ENCODE measurements around the gene STBD1.
"Not testable (repeated sequence)": the region's sequence is repeated elsewhere in the genome, so short reads cannot be mapped to it uniquely, and the experiment has no call there.

The STBD1 gene

GRCh38 chr4:76277667-76278066 is 28.9 kb upstream of the STBD1 start:
- ATAC-seq (ENCODE audit: low read depth), result no peak
- no peak for DNase-seq (ENCODE audit: low spot score in 2 of 2)
- no peaks in the 10 kb centered on the region for H3K9me3 Mint-ChIP-seq
- H3K36me3 Mint-ChIP-seq, result no peaks in the 10 kb centered on the region
- no peaks in the 10 kb centered on the region for H3K4me1 Mint-ChIP-seq
- H3K27me3 Mint-ChIP-seq, result peaks cover 11% of the 10 kb centered on the region
- H3K4me3 Mint-ChIP-seq, result no peak overlapping the region
- H3K27ac Mint-ChIP-seq, result no peak overlapping the region

GRCh38 chr4:76278583-76278982 is 27.9 kb upstream of the STBD1 start:
- Mint-ChIP-seq H3K36me3 (no peaks in the 10 kb centered on the region), H3K27me3 (peaks cover 8% of the 10 kb centered on the region), H3K4me3 (no peak overlapping the region), H3K27ac (no peak overlapping the region), H3K4me1 (no peaks in the 10 kb centered on the region), H3K9me3 (no peaks in the 10 kb centered on the region)
- ATAC-seq (ENCODE audit: low read depth) (no peak), DNase-seq (ENCODE audit: low spot score in 2 of 2) (no peak)

GRCh38 chr4:76279462-76279861 is 27.1 kb upstream of the STBD1 start:
- Mint-ChIP-seq H3K9me3 (no peaks in the 10 kb centered on the region), H3K36me3 (no peaks in the 10 kb centered on the region), H3K27me3 (peaks cover 5% of the 10 kb centered on the region), H3K27ac (no peak overlapping the region), H3K4me1 (no peaks in the 10 kb centered on the region), H3K4me3 (no peak overlapping the region)
- ATAC-seq (ENCODE audit: low read depth), result no peak
- DNase-seq (ENCODE audit: low spot score in 2 of 2), result no peak

GRCh38 chr4:76280488-76281441 is 25.8 kb upstream of the STBD1 start:
- DNase-seq (ENCODE audit: low spot score in 2 of 2) (no peak), ATAC-seq (ENCODE audit: low read depth) (no peak)
- Mint-ChIP-seq H3K27me3 (peaks cover 4% of the 10 kb centered on the region), H3K27ac (no peak overlapping the region), H3K4me3 (no peak overlapping the region), H3K4me1 (no peaks in the 10 kb centered on the region), H3K36me3 (no peaks in the 10 kb centered on the region), H3K9me3 (no peaks in the 10 kb centered on the region)

GRCh38 chr4:76281594-76281993 is 24.9 kb upstream of the STBD1 start:
- not testable (repeated sequence) for H3K9me3 Mint-ChIP-seq; H3K4me3 Mint-ChIP-seq; H3K36me3 Mint-ChIP-seq; H3K4me1 Mint-ChIP-seq; H3K27ac Mint-ChIP-seq; ATAC-seq (ENCODE audit: low read depth); H3K27me3 Mint-ChIP-seq; DNase-seq (ENCODE audit: low spot score in 2 of 2)

GRCh38 chr4:76282941-76283689 is 23.4 kb upstream of the STBD1 start:
- peaks cover 2% of the 10 kb centered on the region for H3K9me3 Mint-ChIP-seq
- H3K27ac Mint-ChIP-seq, result no peak overlapping the region
- DNase-seq (ENCODE audit: low spot score in 2 of 2) (no peak), ATAC-seq (ENCODE audit: low read depth) (no peak)
- no peaks in the 10 kb centered on the region for H3K36me3 Mint-ChIP-seq
- H3K27me3 Mint-ChIP-seq, result peaks cover 1% of the 10 kb centered on the region
- no peaks in the 10 kb centered on the region for H3K4me1 Mint-ChIP-seq
- no peak overlapping the region for H3K4me3 Mint-ChIP-seq

GRCh38 chr4:76283900-76284299 is 22.6 kb upstream of the STBD1 start:
- Mint-ChIP-seq H3K27ac (no peak overlapping the region), H3K36me3 (no peaks in the 10 kb centered on the region), H3K27me3 (peaks cover 1% of the 10 kb centered on the region), H3K4me1 (no peaks in the 10 kb centered on the region), H3K9me3 (peaks cover 2% of the 10 kb centered on the region), H3K4me3 (no peak overlapping the region)
- ATAC-seq (ENCODE audit: low read depth) (no peak), DNase-seq (ENCODE audit: low spot score in 2 of 2) (no peak)

- H3K4me1 Mint-ChIP-seq; H3K27me3 Mint-ChIP-seq; H3K9me3 Mint-ChIP-seq; H3K36me3 Mint-ChIP-seq; ATAC-seq (ENCODE audit: low read depth); DNase-seq (ENCODE audit: low spot score in 2 of 2); H3K27ac Mint-ChIP-seq; H3K4me3 Mint-ChIP-seq: not testable (repeated sequence)
Measured at GRCh38 chr4:76287811-76288210, 18.7 kb upstream of the STBD1 start.

GRCh38 chr4:76292730-76293129 is 13.8 kb upstream of the STBD1 start:
- Mint-ChIP-seq H3K27me3 (peaks cover 9% of the 10 kb centered on the region), H3K27ac (no peak overlapping the region), H3K4me1 (no peaks in the 10 kb centered on the region), H3K36me3 (no peaks in the 10 kb centered on the region), H3K9me3 (peaks cover 3% of the 10 kb centered on the region), H3K4me3 (no peak overlapping the region)
- DNase-seq (ENCODE audit: low spot score in 2 of 2) (no peak), ATAC-seq (ENCODE audit: low read depth) (no peak)

GRCh38 chr4:76293772-76294171 is 12.8 kb upstream of the STBD1 start:
- ATAC-seq (ENCODE audit: low read depth) (no peak), DNase-seq (ENCODE audit: low spot score in 2 of 2) (no peak)
- peaks cover 6% of the 10 kb centered on the region for H3K9me3 Mint-ChIP-seq
- peaks cover 9% of the 10 kb centered on the region for H3K27me3 Mint-ChIP-seq
- no peaks in the 10 kb centered on the region for H3K4me1 Mint-ChIP-seq
- no peak overlapping the region for H3K27ac Mint-ChIP-seq
- no peak overlapping the region for H3K4me3 Mint-ChIP-seq
- no peaks in the 10 kb centered on the region for H3K36me3 Mint-ChIP-seq

- Mint-ChIP-seq H3K4me3 (no peak overlapping the region), H3K27me3 (peaks cover 8% of the 10 kb centered on the region), H3K4me1 (no peaks in the 10 kb centered on the region), H3K36me3 (no peaks in the 10 kb centered on the region), H3K9me3 (peaks cover 8% of the 10 kb centered on the region), H3K27ac (no peak overlapping the region)
- DNase-seq (ENCODE audit: low spot score in 2 of 2) (no peak), ATAC-seq (ENCODE audit: low read depth) (no peak)
Measured at GRCh38 chr4:76296286-76296820, 10.2 kb upstream of the STBD1 start.

- H3K4me3 Mint-ChIP-seq, result no peak overlapping the region
- no peaks in the 10 kb centered on the region for H3K4me1 Mint-ChIP-seq
- ATAC-seq (ENCODE audit: low read depth) (no peak), DNase-seq (ENCODE audit: low spot score in 2 of 2) (no peak)
- peaks cover 8% of the 10 kb centered on the region for H3K9me3 Mint-ChIP-seq
- no peaks in the 10 kb centered on the region for H3K36me3 Mint-ChIP-seq
- no peak overlapping the region for H3K27ac Mint-ChIP-seq
- peaks cover 8% of the 10 kb centered on the region for H3K27me3 Mint-ChIP-seq
Measured at GRCh38 chr4:76298227-76298626, 8.3 kb upstream of the STBD1 start.

GRCh38 chr4:76300012-76300411 is 6.5 kb upstream of the STBD1 start:
- Mint-ChIP-seq H3K27ac (no peak overlapping the region), H3K9me3 (peaks cover 8% of the 10 kb centered on the region), H3K27me3 (peaks cover 12% of the 10 kb centered on the region), H3K36me3 (no peaks in the 10 kb centered on the region), H3K4me3 (no peak overlapping the region), H3K4me1 (peaks cover 4% of the 10 kb centered on the region)
- ATAC-seq (ENCODE audit: low read depth), result no peak
- DNase-seq (ENCODE audit: low spot score in 2 of 2), result no peak

- peaks cover 8% of the 10 kb centered on the region for H3K9me3 Mint-ChIP-seq
- H3K4me3 Mint-ChIP-seq, result no peak overlapping the region
- DNase-seq (ENCODE audit: low spot score in 2 of 2) (no peak), ATAC-seq (ENCODE audit: low read depth) (no peak)
- H3K27me3 Mint-ChIP-seq, result peaks cover 17% of the 10 kb centered on the region
- H3K36me3 Mint-ChIP-seq, result no peaks in the 10 kb centered on the region
- H3K4me1 Mint-ChIP-seq, result peaks cover 10% of the 10 kb centered on the region
- no peak overlapping the region for H3K27ac Mint-ChIP-seq
Measured at GRCh38 chr4:76301068-76301774, 5.3 kb upstream of the STBD1 start.

Data from memory B cell (primary cell).